A549 (cell line): ENCODE data around the gene SRSF5. TPM values are rescaled to one million over a fixed set of nuclear protein-coding genes. Genes with fewer than 3 reads are reported as not detected.
A peak's percentile ranks its signal among the peaks of the same experiment; 100 is the strongest.

Source experiments
- ATAC-seq, 2 experiments: fragments of 200-7000 bp in 1 of 2; fragments of >200 bp in 1 of 2; cut with Nextera tagmentation in 1 of 2; cut with Tn5 transposase in 1 of 2; 3 replicates each; pipeline versions ENCODE4 v1.8.0 to v1.9.1; 2018 to 2020; ENCODE audit warnings: mild to moderate bottlenecking in 1 of 2, moderate library complexity in 1 of 2
- CTCF ChIA-PET: fragments of 300-600 bp; sonication (Branson Sonifier 250); formaldehyde crosslinking; extraction: SDS; loops from one replicate; lab custom pipeline; 2021; ENCODE audit warnings: antibody characterized with exemption, inconsistent platforms; lab: Yijun Ruan, JAX
- POLR2A ChIA-PET: fragments of 350-600 bp; formaldehyde crosslinking; extraction: SDS; loops from one replicate; lab custom pipeline; 2021; ENCODE audit warnings: antibody characterized with exemption, inconsistent platforms; lab: Yijun Ruan, JAX
- DNase-seq, 2 experiments: peaks; one replicate each; pipeline versions ENCODE4 v3.0.0 to v3.0.0-alpha.2; 2011 to 2016; ENCODE audit warnings: low read depth in 1 of 2, low spot score in 1 of 2
- FAIRE-seq: peaks from 2 replicates; lab custom pipeline; 2011; peaks lifted over from hg19 to GRCh38; lab: Jason Lieb, UNC
- H3K27ac ChIP-seq, 2 experiments: fragments of >200 bp; sonication (Bioruptor Twin); formaldehyde crosslinking; 3 replicates each; pipeline ENCODE4 v1.5.1; 2016 to 2017
- H3K4me1 ChIP-seq: fragments of >200 bp; sonication (Bioruptor Twin); formaldehyde crosslinking; 3 replicates; pipeline ENCODE4 v1.6.1; 2016
- H3K4me2 ChIP-seq: fragments of >200 bp; sonication (Bioruptor Twin); formaldehyde crosslinking; 3 replicates; pipeline ENCODE4 v1.6.1; 2016
- H3K4me3 ChIP-seq: fragments of >200 bp; sonication (Bioruptor Twin); formaldehyde crosslinking; 3 replicates; pipeline ENCODE4 v1.5.1; 2016
- H3K9me3 ChIP-seq: fragments of >200 bp; sonication (Bioruptor Twin); formaldehyde crosslinking; 3 replicates; pipeline ENCODE4 v1.6.1; 2016
- ATOH8 ChIP-seq: fragments of 250-450 bp; sonication (Bioruptor Pico); IDR thresholded peaks from 2 replicates; pipeline ENCODE4 v1.5.0; 2020; ENCODE audit warnings: low read depth, mild to moderate bottlenecking, moderate library complexity
- CHD2 ChIP-seq: fragments of 150-350 bp; IDR thresholded peaks from 2 replicates; pipeline ENCODE4 v1.6.1; 2014; ENCODE audit warnings: low read length; ENCODE audit not compliant: partially characterized antibody
- CTCF ChIP-seq: fragments of >200 bp; sonication (Bioruptor Twin); formaldehyde crosslinking; IDR thresholded peaks from 3 replicates; pipeline ENCODE4 v1.5.1; 2016
- EHF ChIP-seq: fragments of 250-450 bp; sonication (Bioruptor Pico); IDR thresholded peaks from 2 replicates; pipeline ENCODE4 v1.5.0; 2020; ENCODE audit warnings: mild to moderate bottlenecking
- MYC ChIP-seq: IDR thresholded peaks from 2 replicates; pipeline ENCODE4 v1.6.1; 2012; ENCODE audit warnings: mild to moderate bottlenecking, inconsistent platforms, low read length, improper control_type of control experiment, borderline replicate concordance
- PBX3 ChIP-seq: IDR thresholded peaks from 2 replicates; pipeline ENCODE4 v1.6.1; 2012
- POLR2AphosphoS2 ChIP-seq: conservative IDR thresholded peaks from 2 replicates; pipeline ENCODE4 v1.6.1; 2012; ENCODE audit warnings: low read length, improper control_type of control experiment, inconsistent platforms
- RAD21 ChIP-seq, 2 experiments: fragments of >200 bp in 1 of 2; sonication (Bioruptor Twin) in 1 of 2; formaldehyde crosslinking in 1 of 2; IDR thresholded peaks in 1 of 2; conservative IDR thresholded peaks in 1 of 2; 2 replicates in 1 of 2; 3 replicates in 1 of 2; pipeline ENCODE4 v1.6.1; 2012 to 2018; ENCODE audit warnings: inconsistent platforms in 1 of 2
- REST ChIP-seq: fragments of 200-600 bp; sonication (generic); IDR thresholded peaks from 2 replicates; pipeline ENCODE4 v1.6.1; 2016; ENCODE audit warnings: antibody characterized with exemption, mild to moderate bottlenecking, moderate library complexity
- SMC3 ChIP-seq: fragments of >200 bp; sonication (Bioruptor Twin); formaldehyde crosslinking; IDR thresholded peaks from 3 replicates; pipeline ENCODE4 v1.6.1; 2018; ENCODE audit warnings: inconsistent platforms
- TFCP2L1 ChIP-seq: fragments of 250-450 bp; sonication (Bioruptor Pico); IDR thresholded peaks from 2 replicates; pipeline ENCODE4 v1.5.0; 2021; ENCODE audit warnings: mild to moderate bottlenecking
- ZC3H11A ChIP-seq: fragments of 450-650 bp; IDR thresholded peaks from 2 replicates; pipeline ENCODE4 v1.6.1; 2014; ENCODE audit warnings: antibody characterized with exemption, mild to moderate bottlenecking
- WGBS: methylation state at CpG from one replicate; pipeline ENCODE4 v1.1.6; 2017; ENCODE audit errors: missing lambda C conversion rate; 5-methylcytosine and 5-hydroxymethylcytosine counted together
- polyA plus RNA-seq, 4 experiments: library from polyadenylated mRNA; depleted of rRNA in 3 of 4; stranded (reverse); fragments of >200 nt; fragmentation: RNase III in 1 of 4; extraction: RNeasy Plus Mini Kit Qiagen cat#74134 plus additional on column Dnase treatment in 1 of 4; gene quantifications; 2 replicates in 3 of 4; 3 replicates in 1 of 4; pipeline ENCODE4 v1.2.3, GENCODE V29; 2011 to 2017

SRSF5 gene
- polyA plus RNA-seq, 2 of the 4 experiments (the other 2 are of a cell fraction) = 285 to 355 TPM

GRCh38 chr14:69815556-69815955, 48.6 kb downstream of the SRSF5 start:
- no peak for DNase-seq
- Histone ChIP-seq H3K9me3 (no peaks in the 10 kb centered on the region), H3K4me2 (no peak overlapping the region), H3K27ac (no peak overlapping the region), H3K4me1 (no peaks in the 10 kb centered on the region; the same call in 1 of the 3 replicates), H3K4me3 (no peak overlapping the region)
- no peak for TF ChIP-seq REST
- CTCF ChIA-PET = interaction anchor here (0.6 to 15.3 kb wide), 8 partner anchors 13 to 502 kb away, joined by 3 to 199 read pairs (median 16); no protein-coding TSS in a partner anchor
- FAIRE-seq = no peak
- no peak for ATAC-seq
- 64% methylated on average over 5 of the region's 5 CpGs for WGBS
- POLR2A ChIA-PET = no interaction called here

- ChIA-PET CTCF (interaction anchor here (1.2 to 15.3 kb wide), 6 partner anchors 12 to 501 kb away, joined by 4 to 199 read pairs (median 25); no protein-coding TSS in a partner anchor), POLR2A (no interaction called here)
- FAIRE-seq (no peak), DNase-seq (no peak), ATAC-seq (no peak)
- TF ChIP-seq PBX3 (no peak), POLR2AphosphoS2 (no peak), RAD21 (conservative IDR thresholded peaks at IDR 0.05 in 1 of 2, IDR thresholded peaks at IDR 0.05 in 1 of 2) (no peak), ATOH8 (CRISPR knock-in tag) (no peak), ZC3H11A (no peak), MYC (no peak), CHD2 (no peak), EHF (CRISPR knock-in tag) (no peak)
- WGBS = 55% methylated on average over 5 of the region's 5 CpGs
- Histone ChIP-seq H3K27ac (no peak overlapping the region; a peak in 1 of 6 replicates), H3K4me2 (no peak overlapping the region), H3K4me1 (no peaks in the 10 kb centered on the region; the same call in 1 of the 3 replicates), H3K4me3 (no peak overlapping the region), H3K9me3 (no peaks in the 10 kb centered on the region)
Observed at GRCh38 chr14:69816216-69816615, 49.3 kb downstream of the SRSF5 start.

- H3K4me2 ChIP-seq = peak overlapping the region; percentile 27; the same call in 2 of the 3 replicates
- DNase-seq (peak; percentile 67 to 71), ATAC-seq (peak; percentile 82 to 96), FAIRE-seq (peak; percentile 13)
- H3K27ac ChIP-seq = peak overlapping the region; percentile 65 to 69
- CTCF ChIA-PET = interaction anchor here (0.5 to 15.3 kb wide), 54 partner anchors 8 to 1165 kb away, joined by 3 to 199 read pairs (median 6); partner anchors contain the start of gene CCDC177
- H3K4me1 ChIP-seq = no peaks in the 10 kb centered on the region; the same call in 1 of the 3 replicates
- no peak overlapping the region for H3K4me3 ChIP-seq
- TF ChIP-seq TFCP2L1 (CRISPR knock-in tag) (no peak), SMC3 (peak; percentile 99), CTCF (peak; percentile 96), RAD21 (conservative IDR thresholded peaks at IDR 0.05 in 1 of 2, IDR thresholded peaks at IDR 0.05 in 1 of 2) (peak; percentile 95 to 99)
- no peaks in the 10 kb centered on the region for H3K9me3 ChIP-seq
- 14% methylated on average over 11 of the region's 11 CpGs for whole genome bisulfite sequencing
- POLR2A ChIA-PET = interaction anchor here (1.0 kb wide), 1 partner anchor 210 kb away, joined by 5 read pairs; no protein-coding TSS in a partner anchor
Observed at GRCh38 chr14:69818758-69819191, 51.8 kb downstream of the SRSF5 start.
